ENCODE results near the gene FAM83F.

Gene FAM83F

GRCh38 chr22:40050258-40050657, 55.5 kb downstream of the FAM83F start:
- no peak for TF ChIP-seq CTCF (IDR thresholded peaks at IDR 0.05)

- TF ChIP-seq CTCF (IDR thresholded peaks at IDR 0.05): no peak
Observed at GRCh38 chr22:40051322-40051721, 56.6 kb downstream of the FAM83F start.

- TF ChIP-seq CTCF (IDR thresholded peaks at IDR 0.05): no peak
Observed at GRCh38 chr22:40053460-40053859, 58.7 kb downstream of the FAM83F start.

GRCh38 chr22:40054486-40054885, 59.7 kb downstream of the FAM83F start:
- no peak for TF ChIP-seq CTCF (IDR thresholded peaks at IDR 0.05)

GRCh38 chr22:40055143-40055883, 60.6 kb downstream of the FAM83F start:
- TF ChIP-seq CTCF (IDR thresholded peaks at IDR 0.05): no peak

GRCh38 chr22:40056154-40056553, 61.4 kb downstream of the FAM83F start:
- no peak for TF ChIP-seq CTCF (IDR thresholded peaks at IDR 0.05)

- no peak for TF ChIP-seq CTCF (IDR thresholded peaks at IDR 0.05)
Observed at GRCh38 chr22:40056559-40056958, 61.8 kb downstream of the FAM83F start.

- no peak for TF ChIP-seq CTCF (IDR thresholded peaks at IDR 0.05)
Observed at GRCh38 chr22:40057652-40058051, 62.9 kb downstream of the FAM83F start.

Measured in LNCAP (cell line).